Muscle of leg (tissue), 11 donors: ENCODE results near the gene MAPK8. TPM values are rescaled to one million over a fixed set of nuclear protein-coding genes. Genes with fewer than 3 reads are reported as not detected.
A peak's percentile ranks its signal among the peaks of the same experiment; 100 is the strongest.

ENCODE experiments used
- DNase-seq: peaks from one replicate; pipeline ENCODE4 v3.0.0; 2013
- H3K27ac ChIP-seq: one replicate; pipeline ENCODE4 v1.5.1; 2013; ENCODE audit warnings: mild to moderate bottlenecking, low read length, control low read depth
- H3K27me3 ChIP-seq: one replicate; pipeline ENCODE4 v1.6.1; 2013; ENCODE audit warnings: low read length; ENCODE audit not compliant: control insufficient read depth, insufficient read depth
- H3K36me3 ChIP-seq: one replicate; pipeline ENCODE4 v1.6.1; 2013; ENCODE audit warnings: low read length; ENCODE audit not compliant: control insufficient read depth, insufficient read depth
- H3K4me1 ChIP-seq: one replicate; pipeline ENCODE4 v1.6.1; 2013; ENCODE audit warnings: low read length; ENCODE audit not compliant: control insufficient read depth, insufficient read depth
- H3K4me3 ChIP-seq: one replicate; pipeline ENCODE4 v1.5.1; 2013; ENCODE audit warnings: low read length, control low read depth
- H3K9me3 ChIP-seq: replicated peaks from 2 replicates; pipeline ENCODE4 v1.6.1; 2013; ENCODE audit warnings: low read depth, low read length; ENCODE audit not compliant: control insufficient read depth
- WGBS: methylation state at CpG from one replicate; pipeline ENCODE4 v1.1.5; 2013; ENCODE audit warnings: missing lambda C conversion rate; ENCODE audit not compliant: insufficient coverage; 5-methylcytosine and 5-hydroxymethylcytosine counted together
- polyA plus RNA-seq, 8 donors: library from polyadenylated mRNA; unstranded; fragments of 120-200 nt; gene quantifications; one replicate each; pipeline versions ENCODE4 v1.2.1 to v1.2.3, GENCODE V29; 2013; ENCODE audit warnings: inconsistent platforms in 1 of 8, low replicate concordance in 1 of 8; ENCODE audit not compliant: insufficient read length in 8 of 8, insufficient read depth in 1 of 8
- total RNA-seq: library from RNA; stranded (reverse); fragments of 120-200 nt; gene quantifications from one replicate; pipeline ENCODE4 v1.2.4, GENCODE V29; 2013

MAPK8 gene
- total and polyA plus RNA-seq, 9 donors: 26.0 to 45.5 (median 32.2) TPM

- Histone ChIP-seq H3K9me3 (no peaks in the 10 kb centered on the region), H3K36me3 (no peaks in the 10 kb centered on the region), H3K4me1 (peaks cover 11% of the 10 kb centered on the region), H3K27ac (no peak overlapping the region), H3K4me3 (no peak overlapping the region), H3K27me3 (no peaks in the 10 kb centered on the region)
- DNase-seq: no peak
- WGBS: 92% methylated on average over 49 of the region's 49 CpGs
These were observed 143.8 kb downstream of the MAPK8 start for GRCh38 chr10:48450233-48450740.

- no peak overlapping the region for H3K4me3 ChIP-seq
- WGBS: 83% methylated on average over 32 of the region's 43 CpGs
- no peak for DNase-seq
- no peak overlapping the region for H3K27ac ChIP-seq
- H3K9me3 ChIP-seq: no peaks in the 10 kb centered on the region
- H3K4me1 ChIP-seq: peaks cover 16% of the 10 kb centered on the region
- H3K36me3 ChIP-seq: no peaks in the 10 kb centered on the region
- H3K27me3 ChIP-seq: no peaks in the 10 kb centered on the region
These were observed 144.4 kb downstream of the MAPK8 start for GRCh38 chr10:48450741-48451466.

GRCh38 chr10:48451969-48452878 lies 145.7 kb downstream of the MAPK8 start:
- peaks cover 27% of the 10 kb centered on the region for H3K4me1 ChIP-seq

GRCh38 chr10:48452879-48453412 lies 146.5 kb downstream of the MAPK8 start:
- no peak for DNase-seq
- H3K27ac ChIP-seq: no peak overlapping the region
- H3K4me1 ChIP-seq: peaks cover 27% of the 10 kb centered on the region
- no peak overlapping the region for H3K4me3 ChIP-seq
- WGBS: 85% methylated on average over 5 of the region's 6 CpGs
- no peaks in the 10 kb centered on the region for H3K36me3 ChIP-seq
- H3K27me3 ChIP-seq: no peaks in the 10 kb centered on the region
- no peaks in the 10 kb centered on the region for H3K9me3 ChIP-seq

More at GRCh38 chr10:48451969-48452878, 145.7 kb downstream of the MAPK8 start:
- WGBS: 83% methylated on average over 8 of the region's 15 CpGs
- H3K27me3 ChIP-seq: no peaks in the 10 kb centered on the region
- H3K4me3 ChIP-seq: no peak overlapping the region
- H3K9me3 ChIP-seq: no peaks in the 10 kb centered on the region
- no peak overlapping the region for H3K27ac ChIP-seq
- H3K36me3 ChIP-seq: no peaks in the 10 kb centered on the region
- DNase-seq: no peak

- Histone ChIP-seq H3K9me3 (no peaks in the 10 kb centered on the region), H3K4me3 (no peak overlapping the region), H3K36me3 (no peaks in the 10 kb centered on the region), H3K27me3 (no peaks in the 10 kb centered on the region), H3K4me1 (peaks cover 27% of the 10 kb centered on the region), H3K27ac (no peak overlapping the region)
- DNase-seq: no peak
- WGBS: 85% methylated on average over 7 of the region's 19 CpGs
These were observed 147.2 kb downstream of the MAPK8 start for GRCh38 chr10:48453451-48454301.

- Histone ChIP-seq H3K4me1 (peaks cover 27% of the 10 kb centered on the region), H3K36me3 (no peaks in the 10 kb centered on the region), H3K9me3 (no peaks in the 10 kb centered on the region), H3K27ac (no peak overlapping the region), H3K27me3 (no peaks in the 10 kb centered on the region), H3K4me3 (no peak overlapping the region)
- DNase-seq: no peak
- 57% methylated on average over 8 of the region's 12 CpGs for WGBS
These were observed 148.0 kb downstream of the MAPK8 start for GRCh38 chr10:48454302-48455054.

GRCh38 chr10:48455055-48455391 lies 148.5 kb downstream of the MAPK8 start:
- no peak for DNase-seq
- Histone ChIP-seq H3K4me3 (no peak overlapping the region), H3K27ac (no peak overlapping the region), H3K9me3 (no peaks in the 10 kb centered on the region), H3K36me3 (no peaks in the 10 kb centered on the region), H3K27me3 (no peaks in the 10 kb centered on the region), H3K4me1 (peaks cover 27% of the 10 kb centered on the region)
- WGBS: 75% methylated on average over 11 of the region's 11 CpGs

- Histone ChIP-seq H3K9me3 (no peaks in the 10 kb centered on the region), H3K27me3 (no peaks in the 10 kb centered on the region), H3K36me3 (no peaks in the 10 kb centered on the region), H3K4me1 (peaks cover 27% of the 10 kb centered on the region), H3K27ac (no peak overlapping the region), H3K4me3 (no peak overlapping the region)
- WGBS: 89% methylated on average over 13 of the region's 15 CpGs
- peak; percentile 20 for DNase-seq
These were observed 149.1 kb downstream of the MAPK8 start for GRCh38 chr10:48455392-48456151.
